Measurements from ENCODE around the gene PARK7.

GRCh38 chr1:8006037-8006963 lies 44.8 kb downstream of the PARK7 start:
- no peak; the same call in 1 of the 2 replicates for TF ChIP-seq POLR2AphosphoS5 (IDR thresholded peaks at IDR 0.05; ENCODE audit: low read depth, low read length)
- TF ChIP-seq, protein P1, sequence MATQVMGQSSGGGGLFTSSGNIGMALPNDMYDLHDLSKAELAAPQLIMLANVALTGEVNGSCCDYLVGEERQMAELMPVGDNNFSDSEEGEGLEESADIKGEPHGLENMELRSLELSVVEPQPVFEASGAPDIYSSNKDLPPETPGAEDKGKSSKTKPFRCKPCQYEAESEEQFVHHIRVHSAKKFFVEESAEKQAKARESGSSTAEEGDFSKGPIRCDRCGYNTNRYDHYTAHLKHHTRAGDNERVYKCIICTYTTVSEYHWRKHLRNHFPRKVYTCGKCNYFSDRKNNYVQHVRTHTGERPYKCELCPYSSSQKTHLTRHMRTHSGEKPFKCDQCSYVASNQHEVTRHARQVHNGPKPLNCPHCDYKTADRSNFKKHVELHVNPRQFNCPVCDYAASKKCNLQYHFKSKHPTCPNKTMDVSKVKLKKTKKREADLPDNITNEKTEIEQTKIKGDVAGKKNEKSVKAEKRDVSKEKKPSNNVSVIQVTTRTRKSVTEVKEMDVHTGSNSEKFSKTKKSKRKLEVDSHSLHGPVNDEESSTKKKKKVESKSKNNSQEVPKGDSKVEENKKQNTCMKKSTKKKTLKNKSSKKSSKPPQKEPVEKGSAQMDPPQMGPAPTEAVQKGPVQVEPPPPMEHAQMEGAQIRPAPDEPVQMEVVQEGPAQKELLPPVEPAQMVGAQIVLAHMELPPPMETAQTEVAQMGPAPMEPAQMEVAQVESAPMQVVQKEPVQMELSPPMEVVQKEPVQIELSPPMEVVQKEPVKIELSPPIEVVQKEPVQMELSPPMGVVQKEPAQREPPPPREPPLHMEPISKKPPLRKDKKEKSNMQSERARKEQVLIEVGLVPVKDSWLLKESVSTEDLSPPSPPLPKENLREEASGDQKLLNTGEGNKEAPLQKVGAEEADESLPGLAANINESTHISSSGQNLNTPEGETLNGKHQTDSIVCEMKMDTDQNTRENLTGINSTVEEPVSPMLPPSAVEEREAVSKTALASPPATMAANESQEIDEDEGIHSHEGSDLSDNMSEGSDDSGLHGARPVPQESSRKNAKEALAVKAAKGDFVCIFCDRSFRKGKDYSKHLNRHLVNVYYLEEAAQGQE (IDR thresholded peaks at IDR 0.05; ENCODE audit: insufficient read depth in 1 of 2, low read depth in 2 of 2, low read length in 2 of 2) = no peak
- no peak for TF ChIP-seq SIN3A (IDR thresholded peaks at IDR 0.05; ENCODE audit: borderline replicate concordance, insufficient read depth, low read length)
- no peak for TF ChIP-seq TAF1 (IDR thresholded peaks at IDR 0.05; ENCODE audit: borderline replicate concordance, insufficient read depth, low read length)
- TF ChIP-seq FOXP2 (optimal IDR thresholded peaks at IDR 0.05; ENCODE audit: borderline replicate concordance, extremely low read depth, extremely low read length, insufficient read depth) = no peak

Data from PFSK-1 (cell line).